NCI-H345 treated with DMSO at 0.1 percent for 48 hours (cell line): ENCODE measurements around the gene UBIAD1.

Experiments used
- DNase-seq: peaks from one replicate; lab custom pipeline; 2025; ENCODE audit not compliant: unreplicated experiment; lab: John Stamatoyannopoulos, UW

UBIAD1 gene

GRCh38 chr1:11337580-11338073 is 64.6 kb downstream of the UBIAD1 start:
- DNase-seq = peak; percentile 49
